Osteocyte (in vitro differentiated cells): Measurements from ENCODE around the gene CACNA2D3. TPM values are rescaled to one million over a fixed set of nuclear protein-coding genes. Genes with fewer than 3 reads are reported as not detected.

Experiments
- DNase-seq: peaks from one replicate; pipeline ENCODE4 v3.0.0; 2021; ENCODE audit warnings: mixed read lengths; ENCODE audit not compliant: unreplicated experiment; ENCODE audit errors: extremely low spot score
- H3K27ac Mint-ChIP-seq: one replicate; pipeline ENCODE4 v1.8.0; 2021; ENCODE audit warnings: mild to moderate bottlenecking, mixed read lengths; ENCODE audit not compliant: unreplicated experiment
- H3K27me3 Mint-ChIP-seq: one replicate; pipeline ENCODE4 v1.8.0; 2021; ENCODE audit warnings: mixed read lengths; ENCODE audit not compliant: unreplicated experiment
- H3K36me3 Mint-ChIP-seq: one replicate; pipeline ENCODE4 v1.8.0; 2021; ENCODE audit warnings: mixed read lengths; ENCODE audit not compliant: unreplicated experiment
- H3K4me1 Mint-ChIP-seq: one replicate; pipeline ENCODE4 v1.8.0; 2021; ENCODE audit warnings: mixed read lengths; ENCODE audit not compliant: unreplicated experiment
- H3K4me3 Mint-ChIP-seq: one replicate; pipeline ENCODE4 v1.8.0; 2021; ENCODE audit warnings: mild to moderate bottlenecking, moderate library complexity, mixed read lengths; ENCODE audit not compliant: unreplicated experiment
- H3K9me3 Mint-ChIP-seq: one replicate; pipeline ENCODE4 v1.8.0; 2021; ENCODE audit warnings: mixed read lengths; ENCODE audit not compliant: unreplicated experiment
- total RNA-seq: library from RNA; stranded (reverse); gene quantifications from 2 replicates; pipeline ENCODE4 v1.2.1, GENCODE V29; 2021
- TF ChIP-seq, protein P1 (sequence below): fragments of 200-600 bp; sonication (generic); IDR thresholded peaks from 2 replicates; pipeline ENCODE4 v1.5.0; 2021; ENCODE audit warnings: antibody characterized with exemption, mild to moderate bottlenecking, moderate library complexity

CACNA2D3 gene
- total RNA-seq, 1 donor from 2014 or later: 0.46 TPM

DNA sequence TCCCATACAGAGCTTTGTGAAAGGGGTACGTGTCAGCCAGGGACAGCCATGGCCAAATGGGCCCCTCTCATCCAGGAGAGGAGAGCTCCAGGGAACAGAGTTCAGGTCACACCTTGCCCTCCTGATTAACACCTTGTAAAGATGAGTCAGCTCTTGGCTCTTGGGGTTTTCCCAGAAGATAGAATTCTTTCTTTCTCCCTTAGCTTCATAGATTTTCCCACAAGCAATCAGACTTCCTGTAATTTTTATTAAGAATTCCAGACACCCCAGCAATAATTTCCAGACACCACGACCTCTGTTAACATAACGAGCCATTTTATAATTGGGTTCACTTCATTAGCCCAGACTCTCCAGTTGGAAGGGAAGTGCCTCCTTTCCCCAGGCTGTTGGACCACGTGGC is 719.1 kb downstream of the CACNA2D3 start:
- Mint-ChIP-seq H3K27ac (no peak overlapping the region), H3K9me3 (no peaks in the 10 kb centered on the region), H3K4me1 (no peaks in the 10 kb centered on the region), H3K4me3 (no peak overlapping the region), H3K27me3 (peaks cover 41% of the 10 kb centered on the region), H3K36me3 (no peaks in the 10 kb centered on the region)
- DNase-seq: no peak
- TF ChIP-seq, protein P1, sequence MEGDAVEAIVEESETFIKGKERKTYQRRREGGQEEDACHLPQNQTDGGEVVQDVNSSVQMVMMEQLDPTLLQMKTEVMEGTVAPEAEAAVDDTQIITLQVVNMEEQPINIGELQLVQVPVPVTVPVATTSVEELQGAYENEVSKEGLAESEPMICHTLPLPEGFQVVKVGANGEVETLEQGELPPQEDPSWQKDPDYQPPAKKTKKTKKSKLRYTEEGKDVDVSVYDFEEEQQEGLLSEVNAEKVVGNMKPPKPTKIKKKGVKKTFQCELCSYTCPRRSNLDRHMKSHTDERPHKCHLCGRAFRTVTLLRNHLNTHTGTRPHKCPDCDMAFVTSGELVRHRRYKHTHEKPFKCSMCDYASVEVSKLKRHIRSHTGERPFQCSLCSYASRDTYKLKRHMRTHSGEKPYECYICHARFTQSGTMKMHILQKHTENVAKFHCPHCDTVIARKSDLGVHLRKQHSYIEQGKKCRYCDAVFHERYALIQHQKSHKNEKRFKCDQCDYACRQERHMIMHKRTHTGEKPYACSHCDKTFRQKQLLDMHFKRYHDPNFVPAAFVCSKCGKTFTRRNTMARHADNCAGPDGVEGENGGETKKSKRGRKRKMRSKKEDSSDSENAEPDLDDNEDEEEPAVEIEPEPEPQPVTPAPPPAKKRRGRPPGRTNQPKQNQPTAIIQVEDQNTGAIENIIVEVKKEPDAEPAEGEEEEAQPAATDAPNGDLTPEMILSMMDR: no peak

GRCh38 chr3:54843352-54843751 is 721.0 kb downstream of the CACNA2D3 start:
- TF ChIP-seq, protein P1: no peak
- DNase-seq: no peak
- no peaks in the 10 kb centered on the region for H3K4me1 Mint-ChIP-seq
- H3K36me3 Mint-ChIP-seq: no peaks in the 10 kb centered on the region
- H3K27ac Mint-ChIP-seq: no peak overlapping the region
- no peak overlapping the region for H3K4me3 Mint-ChIP-seq
- H3K9me3 Mint-ChIP-seq: no peaks in the 10 kb centered on the region
- peaks cover 41% of the 10 kb centered on the region for H3K27me3 Mint-ChIP-seq

DNA sequence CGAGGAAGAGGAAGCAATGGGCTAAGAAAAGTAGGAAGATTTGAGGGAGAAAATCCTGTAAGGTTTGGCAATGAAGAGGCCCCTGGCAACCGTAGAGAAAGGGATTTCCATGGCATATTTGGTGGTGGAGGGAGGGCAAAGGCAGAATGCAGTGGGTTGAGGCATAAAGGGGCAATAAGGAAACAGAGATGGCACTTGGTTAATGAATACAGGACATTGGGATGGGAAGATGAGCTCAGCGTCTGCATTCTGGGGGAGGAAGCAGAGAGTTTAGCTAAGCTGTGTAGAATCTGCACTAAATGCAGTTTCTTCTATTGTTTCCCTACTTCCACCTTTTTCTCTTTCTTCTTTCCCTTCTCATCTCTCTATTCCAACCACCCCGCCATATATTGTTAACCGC is 721.9 kb downstream of the CACNA2D3 start:
- no peak overlapping the region for H3K27ac Mint-ChIP-seq
- TF ChIP-seq, protein P1: no peak
- no peak overlapping the region for H3K4me3 Mint-ChIP-seq
- H3K4me1 Mint-ChIP-seq: no peaks in the 10 kb centered on the region
- H3K36me3 Mint-ChIP-seq: no peaks in the 10 kb centered on the region
- no peak for DNase-seq
- no peaks in the 10 kb centered on the region for H3K9me3 Mint-ChIP-seq
- peaks cover 48% of the 10 kb centered on the region for H3K27me3 Mint-ChIP-seq

GRCh38 chr3:54845011-54845410 is 722.7 kb downstream of the CACNA2D3 start:
- no peaks in the 10 kb centered on the region for H3K4me1 Mint-ChIP-seq

GRCh38 chr3:54845551-54845950 is 723.2 kb downstream of the CACNA2D3 start:
- Mint-ChIP-seq H3K9me3 (no peaks in the 10 kb centered on the region), H3K36me3 (no peaks in the 10 kb centered on the region), H3K4me1 (no peaks in the 10 kb centered on the region), H3K4me3 (no peak overlapping the region), H3K27me3 (peaks cover 54% of the 10 kb centered on the region), H3K27ac (no peak overlapping the region)
- TF ChIP-seq, protein P1: no peak
- no peak for DNase-seq

More at GRCh38 chr3:54845011-54845410, 722.7 kb downstream of the CACNA2D3 start:
- Mint-ChIP-seq H3K4me3 (no peak overlapping the region), H3K27me3 (peaks cover 49% of the 10 kb centered on the region), H3K27ac (no peak overlapping the region), H3K36me3 (no peaks in the 10 kb centered on the region), H3K9me3 (no peaks in the 10 kb centered on the region)
- TF ChIP-seq, protein P1: no peak
- DNase-seq: no peak
